EL (cell line): ENCODE data around the gene STPG1.
"Not testable (repeated sequence)": the region's sequence is repeated elsewhere in the genome, so short reads cannot be mapped to it uniquely, and the experiment has no call there.

Source experiments
- DNase-seq: peaks from one replicate; pipeline ENCODE4 v3.0.0-alpha.2; 2016

STPG1 gene, protein sequence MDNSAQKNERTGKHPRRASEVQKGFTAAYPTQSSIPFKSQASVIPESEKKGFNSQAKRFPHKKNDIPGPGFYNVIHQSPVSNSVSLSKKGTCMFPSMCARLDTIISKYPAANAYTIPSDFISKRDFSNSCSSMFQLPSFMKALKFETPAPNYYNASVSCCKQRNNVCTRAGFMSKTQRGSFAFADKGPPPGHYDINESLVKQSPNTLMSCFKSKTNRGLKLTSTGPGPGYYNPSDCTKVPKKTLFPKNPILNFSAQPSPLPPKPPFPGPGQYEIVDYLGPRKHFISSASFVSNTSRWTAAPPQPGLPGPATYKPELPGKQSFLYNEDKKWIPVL

DNA sequence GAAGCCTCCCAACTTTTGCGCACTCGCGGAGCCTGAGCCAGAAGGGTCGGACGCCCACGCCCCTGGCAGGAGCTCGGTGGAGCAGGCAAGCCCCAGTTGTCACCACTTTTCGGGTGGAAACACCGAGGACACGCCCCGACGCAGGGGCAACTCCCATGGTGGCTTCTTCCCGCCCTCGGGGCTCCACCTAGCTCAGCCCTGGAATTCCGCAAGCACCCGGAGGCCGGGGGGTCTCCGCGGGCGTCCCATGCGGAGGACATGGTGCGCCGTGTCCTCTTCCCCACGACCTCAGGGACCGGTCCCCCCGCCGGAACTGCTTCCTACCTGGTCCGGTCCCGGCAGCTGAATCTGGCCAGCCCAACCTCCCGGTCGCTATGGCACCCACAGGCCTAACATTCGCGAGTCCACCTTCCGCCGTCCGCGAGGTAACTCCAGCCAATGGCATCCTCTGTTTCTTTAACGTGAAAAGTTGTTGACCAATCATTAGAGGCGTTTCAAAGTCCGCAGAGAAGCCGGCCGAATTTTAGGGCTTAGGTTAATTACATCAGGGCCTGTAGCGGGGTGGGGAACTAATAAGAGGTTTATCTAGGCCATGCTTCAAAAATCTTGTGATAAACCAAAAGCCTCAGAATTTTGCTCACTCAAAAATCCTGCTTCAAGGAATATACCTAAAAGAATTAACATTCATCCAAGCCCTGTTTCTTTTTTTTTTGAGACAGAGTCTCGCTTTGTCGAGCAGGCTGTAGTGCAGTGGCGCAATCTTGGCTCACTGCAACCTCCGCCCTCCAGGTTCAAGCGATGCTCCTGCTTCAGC, at the start of gene STPG1:
Gene STPG1, minus strand, starts transcription at position 433 of the 814 bp plus-strand sequence. CDS start 12,394 bp downstream, outside the sequence.
- DNase-seq, result peak; percentile 88

GRCh38 chr1:24462128-24462527, 48.5 kb upstream of the STPG1 start:
- peak; percentile 54 for DNase-seq

- no peak for DNase-seq
Observed at GRCh38 chr1:24459551-24460266, 46.1 kb upstream of the STPG1 start.

DNA sequence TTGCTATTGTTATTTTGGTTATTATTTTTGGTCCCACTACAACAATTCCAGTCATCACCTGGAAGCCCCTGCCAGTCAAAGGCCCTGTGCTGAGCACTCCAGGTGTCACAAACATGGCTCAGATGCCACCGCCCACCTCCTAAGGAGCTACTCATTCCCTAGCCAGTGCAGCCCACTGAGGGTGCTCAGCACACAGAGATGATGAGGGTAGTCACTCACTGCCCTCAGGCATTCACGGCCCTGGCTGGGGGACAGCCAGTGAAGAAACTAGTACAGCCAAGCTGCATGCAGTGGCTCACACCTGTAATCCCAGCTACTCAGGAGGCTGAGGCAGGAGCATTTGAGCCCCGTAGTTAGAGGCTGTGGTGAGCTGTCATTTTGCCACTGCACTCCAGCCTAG, 44.3 kb upstream of the STPG1 start:
- DNase-seq, result no peak

- DNase-seq, result no peak
Observed at GRCh38 chr1:24455272-24455671, 41.7 kb upstream of the STPG1 start.

- no peak for DNase-seq
Observed at GRCh38 chr1:24454673-24455072, 41.1 kb upstream of the STPG1 start.

GRCh38 chr1:24452922-24453485, 39.4 kb upstream of the STPG1 start:
- no peak for DNase-seq

DNA sequence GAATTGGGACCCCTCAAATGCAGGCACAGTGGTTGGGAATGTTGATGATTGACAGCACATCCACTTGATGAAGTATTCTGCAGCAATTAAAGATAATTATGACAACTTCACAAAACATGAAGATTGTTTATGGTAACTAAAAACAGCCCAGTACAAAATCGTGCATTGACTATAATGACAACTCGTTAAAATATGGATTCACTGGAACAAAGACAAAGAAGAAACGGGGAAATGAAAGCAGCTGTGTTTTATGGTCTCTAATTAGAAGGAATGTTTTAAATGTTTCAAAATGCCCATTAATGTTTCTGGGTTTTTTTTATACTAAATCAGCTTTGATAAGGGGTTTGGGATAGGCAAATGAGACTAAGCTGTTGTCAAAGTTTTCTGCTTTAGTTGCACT, 38.2 kb upstream of the STPG1 start:
- no peak for DNase-seq

- DNase-seq, result no peak
Observed at GRCh38 chr1:24450857-24451397, 37.3 kb upstream of the STPG1 start.

- DNase-seq, result no peak
Observed at GRCh38 chr1:24450316-24450715, 36.7 kb upstream of the STPG1 start.

GRCh38 chr1:24446446-24446845, 32.9 kb upstream of the STPG1 start:
- not testable (repeated sequence) for DNase-seq

DNA sequence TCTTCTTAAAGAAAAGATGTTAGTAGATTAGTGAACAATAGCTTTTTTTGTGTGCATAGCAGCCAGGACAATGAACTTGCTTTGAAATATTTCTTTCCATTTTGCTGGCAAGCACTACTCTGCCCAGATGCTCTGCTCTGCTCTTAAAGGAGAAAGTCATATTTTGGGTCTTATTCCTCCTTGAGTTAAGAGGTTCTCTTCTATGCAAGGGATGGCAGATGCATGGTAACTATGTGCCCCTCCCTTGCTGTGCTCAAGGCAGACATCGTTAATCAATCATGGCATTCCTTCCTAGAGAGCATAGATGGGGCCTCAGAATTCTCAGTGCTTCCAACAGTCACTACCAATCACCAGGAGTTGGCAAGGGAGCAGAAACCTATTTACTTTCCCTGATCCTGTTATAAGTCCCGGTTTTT, 29.7 kb upstream of the STPG1 start:
- DNase-seq, result no peak

DNA sequence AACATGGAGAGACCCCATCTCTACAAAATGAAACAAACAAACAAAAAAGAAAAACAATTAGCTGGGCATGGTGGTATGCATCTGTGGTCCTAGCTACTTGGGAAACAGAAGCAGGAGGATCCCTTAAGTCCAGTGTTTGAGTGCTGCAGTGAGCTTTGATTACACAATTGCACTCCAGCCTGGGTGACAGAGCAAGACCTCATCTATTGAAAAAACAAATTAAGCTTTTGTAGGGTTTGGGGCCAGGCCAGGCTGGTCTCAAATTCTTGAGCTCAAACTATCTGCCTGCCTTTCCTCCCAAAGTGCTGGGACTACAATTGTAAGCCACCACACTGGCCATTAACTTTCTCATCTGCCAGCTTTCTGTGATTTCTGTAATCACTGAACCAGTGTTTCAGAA, 29.2 kb upstream of the STPG1 start:
- DNase-seq, result no peak

DNA sequence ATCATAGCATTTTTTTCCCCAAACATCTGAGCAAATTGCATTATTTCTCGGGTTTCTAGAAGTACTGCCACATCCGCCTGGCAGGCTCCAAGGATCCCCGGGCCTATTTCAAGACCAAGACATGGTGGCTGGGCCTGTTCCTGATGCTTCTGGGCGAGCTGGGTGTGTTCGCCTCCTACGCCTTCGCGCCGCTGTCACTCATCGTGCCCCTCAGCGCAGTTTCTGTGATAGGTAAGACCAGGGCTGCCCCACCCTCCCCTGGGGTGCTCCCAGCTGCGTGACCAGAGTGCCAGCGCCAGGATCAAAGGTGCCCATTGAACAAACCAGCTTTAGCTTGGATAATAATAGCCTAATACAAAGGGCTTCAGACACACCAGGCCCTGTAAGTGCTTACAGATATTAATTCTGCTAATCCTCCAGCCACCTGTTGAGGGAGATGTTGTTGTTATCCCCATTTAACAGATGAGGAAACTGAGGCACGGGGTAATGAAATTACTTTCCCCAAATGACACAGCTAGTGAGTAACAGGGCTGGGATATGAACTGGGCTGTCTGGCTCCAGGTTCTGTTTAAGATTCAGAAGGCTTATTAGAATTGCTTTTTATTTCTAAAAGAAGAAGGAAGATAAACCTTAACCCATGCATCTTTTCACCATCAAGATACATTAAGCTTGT, 28.6 kb upstream of the STPG1 start:
- DNase-seq, result no peak

- DNase-seq, result no peak
Observed at GRCh38 chr1:24441480-24441879, 27.9 kb upstream of the STPG1 start.

DNA sequence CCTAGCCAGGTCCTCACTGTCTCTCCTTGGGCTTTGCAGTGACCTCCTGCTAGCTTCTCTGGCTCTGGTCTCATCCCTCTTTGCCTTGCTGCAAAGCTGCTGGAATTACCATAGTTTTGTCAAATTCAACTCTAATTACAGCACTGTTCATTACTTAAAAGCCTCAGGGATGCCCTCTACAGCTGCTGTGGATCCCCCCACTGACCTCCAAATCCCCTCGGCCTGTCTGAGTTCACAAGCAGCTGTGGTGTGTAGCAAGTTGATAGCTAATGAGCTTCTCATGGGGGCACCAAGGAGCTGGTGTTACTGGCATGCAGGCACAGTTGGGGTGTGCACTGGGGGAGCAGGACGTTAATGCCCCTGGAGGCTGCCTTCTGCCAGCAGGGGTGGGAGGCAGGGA, 26.9 kb upstream of the STPG1 start:
- no peak for DNase-seq

- no peak for DNase-seq
Observed at GRCh38 chr1:24438423-24438901, 24.9 kb upstream of the STPG1 start.

DNA sequence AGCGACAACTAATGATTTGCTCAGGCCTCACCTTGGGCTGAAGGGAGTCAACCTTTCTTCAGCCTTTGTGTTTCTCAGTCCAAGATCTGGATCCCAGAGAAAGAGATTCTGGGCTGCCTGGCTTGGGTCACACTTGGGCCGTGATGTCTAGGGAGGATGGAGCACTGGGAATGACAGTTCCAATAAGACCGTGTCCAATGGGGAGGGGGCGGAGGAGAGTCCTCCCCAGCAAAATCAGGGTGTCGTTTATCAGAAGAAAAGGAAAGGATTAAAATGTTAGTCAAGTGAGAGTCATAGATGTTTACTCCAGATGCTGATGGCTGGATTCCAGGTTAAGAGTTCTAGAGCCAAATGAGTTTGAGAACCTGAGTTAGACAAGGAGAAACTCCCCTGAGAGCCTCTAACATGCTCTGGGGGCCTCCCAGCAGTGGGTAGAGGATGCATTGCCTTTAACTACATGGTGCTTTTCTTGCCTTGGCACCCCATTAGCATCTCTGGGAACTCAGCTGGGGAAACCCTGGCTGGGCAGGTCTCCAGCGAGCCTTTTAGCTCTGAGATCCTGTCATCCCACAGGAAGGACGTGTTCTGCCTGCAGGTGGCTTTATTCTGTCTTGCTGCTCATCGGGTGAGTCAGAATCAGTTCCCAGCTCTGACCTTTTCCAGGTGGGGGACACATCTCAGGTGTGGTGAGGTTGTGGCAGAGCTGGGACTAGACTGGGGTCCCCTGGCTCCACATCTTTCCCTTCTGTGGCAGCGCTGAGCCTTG, 24.2 kb upstream of the STPG1 start:
- no peak for DNase-seq

GRCh38 chr1:24435782-24436365, 22.3 kb upstream of the STPG1 start:
- DNase-seq, result no peak

- no peak for DNase-seq
Observed at GRCh38 chr1:24427545-24427862, 13.9 kb upstream of the STPG1 start.
